Esophagus muscularis mucosa (tissue), 4 donors: Measurements from ENCODE around the gene SSRP1. TPM values are rescaled to one million over a fixed set of nuclear protein-coding genes. Genes with fewer than 3 reads are reported as not detected.
A peak's percentile ranks its signal among the peaks of the same experiment; 100 is the strongest.
"Not testable (repeated sequence)": the region's sequence is repeated elsewhere in the genome, so short reads cannot be mapped to it uniquely, and the experiment has no call there.

Source experiments
- DNase-seq: peaks from one replicate; pipeline ENCODE4 v3.0.0-alpha.2; 2017; ENCODE audit errors: extremely low spot score
- H3K27ac ChIP-seq, 4 donors: fragments of 200-600 bp; sonication (generic); replicated peaks in 1 of 4; 1 replicate in 3 of 4; 2 replicates in 1 of 4; pipeline ENCODE4 v1.5.1; 2016 to 2019; ENCODE audit warnings: mild to moderate bottlenecking in 1 of 4
- H3K27me3 ChIP-seq, 4 donors: fragments of 200-600 bp; sonication (generic); one replicate each; pipeline versions ENCODE4 v1.5.1 to v1.6.0; 2016 to 2019
- H3K36me3 ChIP-seq, 4 donors: fragments of 200-600 bp; sonication (generic); one replicate each; pipeline ENCODE4 v1.5.1; 2016 to 2019
- H3K4me1 ChIP-seq, 4 donors: fragments of 200-600 bp; sonication (generic); one replicate each; pipeline ENCODE4 v1.5.1; 2016 to 2019
- H3K4me3 ChIP-seq, 4 donors: fragments of 200-600 bp; sonication (generic); 1 replicate in 2 of 4; 2 replicates in 2 of 4; pipeline ENCODE4 v1.5.1; 2016 to 2019; ENCODE audit warnings: mild to moderate bottlenecking in 4 of 4, moderate library complexity in 1 of 4
- H3K9me3 ChIP-seq, 4 donors: fragments of 200-600 bp; sonication (generic); 1 replicate in 3 of 4; 2 replicates in 1 of 4; pipeline ENCODE4 v1.5.1; 2016 to 2019
- EP300 ChIP-seq: sonication (generic); formaldehyde crosslinking; IDR thresholded peaks from one replicate; pipeline ENCODE4 v1.6.1; 2017; ENCODE audit warnings: antibody characterized with exemption
- POLR2A ChIP-seq: fragments of 450-650 bp; IDR thresholded peaks from one replicate; pipeline ENCODE4 v1.6.1; 2017; ENCODE audit warnings: antibody characterized with exemption, moderate library complexity, mild to moderate bottlenecking, low read depth
- POLR2AphosphoS5 ChIP-seq, 2 donors: sonication (generic); formaldehyde crosslinking; IDR thresholded peaks; one replicate each; pipeline ENCODE4 v1.6.1; 2017; ENCODE audit warnings: antibody characterized with exemption in 2 of 2
- WGBS: methylation state at CpG from one replicate; pipeline ENCODE4 v1.1.5; 2018; 5-methylcytosine and 5-hydroxymethylcytosine counted together
- intact Hi-C: fragments of 100-400 bp; cut with DNase I; formaldehyde crosslinking; loops from one replicate; pipeline ENCODE4 v1.15.1; 2023
- total RNA-seq, 4 donors: library from RNA; depleted of rRNA; stranded (reverse); fragments of >200 nt; gene quantifications; one replicate each; pipeline versions ENCODE4 v1.1.0 to v1.2.1, GENCODE V29; 2016
- TF ChIP-seq, protein P1 (sequence below), 3 experiments: fragments of 200-600 bp in 2 of 3; fragments of 450-650 bp in 1 of 3; sonication (generic) in 2 of 3; IDR thresholded peaks; one replicate each; pipeline ENCODE4 v1.5.1; 2017 to 2019; ENCODE audit warnings: antibody characterized with exemption in 3 of 3, mild to moderate bottlenecking in 2 of 3, moderate library complexity in 1 of 3

Gene SSRP1
- total RNA-seq, 4 donors from 2014 or later, result 74.6 to 101 (median 88.1) TPM

DNA sequence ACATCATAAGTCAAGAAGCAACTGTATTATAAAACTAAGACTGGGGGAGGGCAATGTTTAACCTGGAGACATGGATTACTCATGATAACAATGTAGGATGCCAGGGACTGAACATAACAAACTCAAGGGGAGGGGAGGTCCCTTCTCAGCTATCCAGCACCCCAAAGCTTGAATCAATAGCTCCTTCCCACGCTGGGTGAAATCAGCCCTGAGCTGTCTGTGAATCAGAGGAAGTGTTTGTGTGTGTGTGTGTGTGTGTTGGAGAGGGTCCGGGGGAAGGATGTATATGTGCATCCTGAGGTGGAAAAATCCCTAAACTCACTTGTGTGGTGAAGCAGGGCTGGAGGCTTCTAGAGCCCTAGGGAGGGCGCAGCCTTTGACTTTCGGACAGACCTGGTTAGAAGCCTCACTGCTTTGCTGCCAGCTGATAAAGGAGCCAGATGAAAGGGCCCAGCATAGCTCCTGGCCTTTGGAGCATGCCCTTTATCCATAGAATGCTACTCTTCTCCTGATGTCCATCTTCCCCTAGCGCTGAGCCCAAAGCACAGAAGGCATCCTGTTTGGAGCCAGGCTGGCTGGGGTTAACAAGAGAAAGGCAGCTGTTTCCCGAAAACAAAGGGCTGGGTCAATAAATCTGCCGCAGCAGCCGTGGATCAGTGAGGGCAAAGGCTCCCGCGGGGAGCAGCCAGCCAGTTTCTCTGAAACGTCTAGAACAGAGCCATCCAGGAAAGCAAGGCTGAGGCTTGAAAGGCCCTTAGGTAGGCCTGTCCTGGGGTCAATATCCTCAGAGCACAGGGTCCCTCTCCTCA lies 46.7 kb downstream of the SSRP1 start:
- DNase-seq, result no peak
- peak overlapping the region in 2 of 4 donors; percentile 14 to 17 for H3K27ac ChIP-seq
- intact Hi-C loops, result no loop called here
- no peak for TF ChIP-seq POLR2A
- H3K4me3 ChIP-seq, result no peak overlapping the region
- H3K4me1 ChIP-seq, result peaks cover 0 to 12% (median 5%) of the 10 kb centered on the region in 4 donors
- H3K36me3 ChIP-seq, result no peaks in the 10 kb centered on the region
- H3K9me3 ChIP-seq, result no peaks in the 10 kb centered on the region
- WGBS, result 31% methylated on average over 9 of the region's 11 CpGs
- no peaks in the 10 kb centered on the region for H3K27me3 ChIP-seq

DNA sequence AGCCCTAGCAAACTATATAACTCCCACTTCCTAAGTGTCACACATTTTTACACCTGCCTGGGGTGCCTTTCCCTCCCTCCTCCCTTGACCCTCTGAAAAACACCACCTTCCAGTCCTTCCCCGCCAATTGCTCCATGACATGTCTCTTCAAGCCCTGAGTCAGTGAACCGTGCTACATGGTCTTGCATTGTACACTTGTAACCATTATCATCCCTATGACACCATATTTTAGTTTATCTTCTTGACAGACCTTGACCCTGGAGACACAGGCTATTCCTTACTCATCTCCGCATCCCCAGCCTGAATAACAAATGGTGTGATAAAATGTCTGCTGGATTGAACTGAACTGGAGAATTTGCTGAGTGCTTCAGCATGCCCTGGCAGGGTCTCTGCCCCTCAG lies 47.8 kb downstream of the SSRP1 start:
- Histone ChIP-seq H3K36me3 (no peaks in the 10 kb centered on the region), H3K4me1 (peaks cover 0 to 12% (median 5%) of the 10 kb centered on the region in 4 donors), H3K9me3 (no peaks in the 10 kb centered on the region), H3K4me3 (no peak overlapping the region), H3K27me3 (no peaks in the 10 kb centered on the region), H3K27ac (no peak overlapping the region)
- WGBS, result 93% methylated on average over 3 of the region's 3 CpGs
- no peak for TF ChIP-seq EP300
- DNase-seq, result no peak
- intact Hi-C loops, result no loop called here

DNA sequence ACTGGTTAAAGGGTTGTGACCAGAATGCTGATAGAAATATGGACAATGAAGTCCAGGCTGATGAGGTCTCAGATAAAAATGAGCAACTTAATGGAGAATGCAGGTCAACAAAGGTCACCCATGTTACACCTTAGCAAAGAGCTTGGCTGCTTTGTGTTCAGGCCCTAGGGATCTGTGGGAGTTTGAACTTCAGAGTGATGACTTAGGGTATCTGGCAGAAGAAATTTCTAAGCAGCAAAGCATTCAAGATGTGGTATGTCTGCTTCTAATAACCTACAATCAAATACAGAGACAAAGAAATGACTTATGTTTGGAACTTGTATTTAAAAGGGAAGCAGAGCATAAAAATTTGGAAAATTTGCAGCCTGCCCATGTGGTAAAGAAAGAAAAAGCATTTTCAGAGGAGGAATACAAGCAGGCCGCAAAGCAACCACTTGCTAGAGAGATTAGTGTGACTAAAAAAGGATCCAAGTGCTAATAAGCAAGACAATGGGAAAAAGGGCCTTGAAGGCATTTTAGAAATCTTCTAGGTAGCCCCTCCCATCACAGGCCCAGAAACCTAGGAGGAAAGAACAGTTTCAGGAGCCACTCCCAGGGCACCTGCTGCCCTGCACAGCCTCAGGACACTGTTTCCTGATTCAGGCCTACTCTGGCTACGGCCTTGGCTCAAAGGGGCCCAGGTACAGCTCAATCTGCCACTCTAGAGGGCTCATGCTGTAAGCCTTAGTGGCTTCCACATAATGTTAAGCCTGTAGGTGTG lies 52.3 kb downstream of the SSRP1 start:
- Histone ChIP-seq H3K4me3 (no peak overlapping the region), H3K27ac (no peak overlapping the region), H3K4me1 (peaks cover 3 to 16% (median 7%) of the 10 kb centered on the region in 4 donors), H3K36me3 (no peaks in the 10 kb centered on the region), H3K27me3 (no peaks in the 10 kb centered on the region), H3K9me3 (no peaks in the 10 kb centered on the region)
- no peak for DNase-seq
- no peak for TF ChIP-seq EP300
- no peak for TF ChIP-seq POLR2A
- TF ChIP-seq, protein P1, sequence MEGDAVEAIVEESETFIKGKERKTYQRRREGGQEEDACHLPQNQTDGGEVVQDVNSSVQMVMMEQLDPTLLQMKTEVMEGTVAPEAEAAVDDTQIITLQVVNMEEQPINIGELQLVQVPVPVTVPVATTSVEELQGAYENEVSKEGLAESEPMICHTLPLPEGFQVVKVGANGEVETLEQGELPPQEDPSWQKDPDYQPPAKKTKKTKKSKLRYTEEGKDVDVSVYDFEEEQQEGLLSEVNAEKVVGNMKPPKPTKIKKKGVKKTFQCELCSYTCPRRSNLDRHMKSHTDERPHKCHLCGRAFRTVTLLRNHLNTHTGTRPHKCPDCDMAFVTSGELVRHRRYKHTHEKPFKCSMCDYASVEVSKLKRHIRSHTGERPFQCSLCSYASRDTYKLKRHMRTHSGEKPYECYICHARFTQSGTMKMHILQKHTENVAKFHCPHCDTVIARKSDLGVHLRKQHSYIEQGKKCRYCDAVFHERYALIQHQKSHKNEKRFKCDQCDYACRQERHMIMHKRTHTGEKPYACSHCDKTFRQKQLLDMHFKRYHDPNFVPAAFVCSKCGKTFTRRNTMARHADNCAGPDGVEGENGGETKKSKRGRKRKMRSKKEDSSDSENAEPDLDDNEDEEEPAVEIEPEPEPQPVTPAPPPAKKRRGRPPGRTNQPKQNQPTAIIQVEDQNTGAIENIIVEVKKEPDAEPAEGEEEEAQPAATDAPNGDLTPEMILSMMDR (IDR thresholded peaks at IDR 0.05), result no peak
- no peak for TF ChIP-seq POLR2AphosphoS5 (IDR thresholded peaks at IDR 0.05)
- intact Hi-C loops, result no loop called here
- 90% methylated on average over 2 of the region's 2 CpGs for WGBS

DNA sequence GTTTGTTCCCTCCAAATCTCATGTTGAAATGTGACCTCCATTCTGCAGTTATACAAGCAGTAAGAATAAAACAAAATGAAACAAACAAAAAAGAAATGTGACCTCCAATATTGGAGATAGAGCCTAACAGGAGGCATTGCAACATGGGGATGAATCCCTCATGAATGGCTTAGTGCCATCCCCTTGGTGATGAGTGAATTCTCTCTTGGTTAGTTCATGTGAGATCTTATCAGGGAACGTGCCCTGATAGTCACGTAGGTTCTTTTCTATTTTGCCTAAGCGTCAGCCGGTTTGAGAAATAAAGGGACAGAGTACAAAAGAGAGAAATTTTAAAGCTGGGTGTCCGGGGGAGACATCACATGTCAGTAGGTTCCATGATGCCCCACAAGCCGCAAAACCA lies 54.1 kb downstream of the SSRP1 start:
- H3K36me3 ChIP-seq, H3K4me3 ChIP-seq, H3K9me3 ChIP-seq, H3K27ac ChIP-seq, H3K27me3 ChIP-seq, intact Hi-C loops, DNase-seq: not testable (repeated sequence)
- WGBS, result 93% methylated on average over 6 of the region's 6 CpGs
- H3K4me1 ChIP-seq, result peaks cover 12 to 35% (median 22%) of the 10 kb centered on the region in 4 donors

DNA sequence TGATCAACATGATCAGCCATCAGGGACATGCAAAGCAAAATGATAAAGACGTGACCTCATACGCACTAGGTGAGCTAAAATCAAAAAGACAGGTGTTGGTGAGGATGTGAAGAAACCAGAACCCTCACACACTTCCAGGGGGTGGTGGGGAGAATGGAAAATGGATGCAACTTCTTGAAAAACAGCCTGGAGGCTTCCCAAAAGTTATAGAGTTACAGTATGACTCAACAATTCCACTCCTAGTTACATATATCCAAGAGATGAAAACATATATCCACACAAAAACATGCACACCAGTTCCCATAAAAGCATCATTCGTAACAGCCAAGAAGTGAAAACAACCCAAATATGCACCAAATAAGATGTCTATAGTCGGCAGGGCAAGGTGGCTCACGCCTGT lies 56.6 kb downstream of the SSRP1 start:
- H3K4me1 ChIP-seq, result peaks cover 14 to 35% (median 22%) of the 10 kb centered on the region in 4 donors
- TF ChIP-seq POLR2AphosphoS5 (IDR thresholded peaks at IDR 0.05) (no peak), EP300 (no peak), POLR2A (no peak)
- TF ChIP-seq, protein P1 (IDR thresholded peaks at IDR 0.05), result no peak
- H3K27ac ChIP-seq, result peak overlapping the region in 2 of 4 donors; percentile 75 to 76
- 89% methylated on average over 5 of the region's 5 CpGs for WGBS
- H3K4me3 ChIP-seq, result no peak overlapping the region
- no peaks in the 10 kb centered on the region for H3K9me3 ChIP-seq
- H3K27me3 ChIP-seq, result no peaks in the 10 kb centered on the region
- no peaks in the 10 kb centered on the region for H3K36me3 ChIP-seq
- intact Hi-C loops, result no loop called here
- no peak for DNase-seq

DNA sequence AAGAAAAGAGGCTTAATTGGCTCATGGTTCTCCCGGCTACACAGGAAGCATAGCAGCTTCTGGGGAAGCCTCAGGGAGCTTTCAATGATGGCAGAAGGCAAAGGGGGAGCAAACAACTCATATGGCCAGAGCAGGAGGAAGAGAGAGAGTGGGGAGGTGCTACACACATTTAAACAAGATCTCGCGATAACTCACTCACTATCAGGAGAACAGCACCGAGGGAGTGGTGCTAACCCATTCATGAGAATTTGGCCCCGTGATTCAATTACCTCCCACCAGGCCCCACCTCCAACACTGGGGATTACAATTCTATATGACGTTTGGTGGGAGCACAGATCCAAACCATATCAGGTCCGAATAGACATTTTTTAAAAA lies 57.0 kb downstream of the SSRP1 start:
- H3K36me3 ChIP-seq, result no peaks in the 10 kb centered on the region
- H3K27ac ChIP-seq, result peak overlapping the region in 3 of 4 donors; percentile 75 to 84 (median 76)
- no peaks in the 10 kb centered on the region for H3K9me3 ChIP-seq
- no peak for DNase-seq
- peaks cover 14 to 35% (median 22%) of the 10 kb centered on the region in 4 donors for H3K4me1 ChIP-seq
- intact Hi-C loops, result no loop called here
- WGBS, result 83% methylated on average over 7 of the region's 7 CpGs
- no peaks in the 10 kb centered on the region for H3K27me3 ChIP-seq
- TF ChIP-seq, protein P1 (IDR thresholded peaks at IDR 0.05), result no peak
- TF ChIP-seq POLR2A (no peak), EP300 (no peak), POLR2AphosphoS5 (IDR thresholded peaks at IDR 0.05) (no peak)
- H3K4me3 ChIP-seq, result no peak overlapping the region
